Measurements from ENCODE around the gene DPP8. TPM values are rescaled to one million over a fixed set of nuclear protein-coding genes. Genes with fewer than 3 reads are reported as not detected.

Gene DPP8
- total RNA-seq, 1 experiment from 2014 or later, result 27.1 TPM

- BruUV-seq (replicated peaks), result no TSS peak
- no peaks in the 10 kb centered on the region for H3K27me3 ChIP-seq (ENCODE audit: insufficient read depth, low read length)
- no peaks in the 10 kb centered on the region for H3K9me3 ChIP-seq (ENCODE audit: control insufficient read depth in 1 of 2, insufficient read depth in 1 of 2, low read depth in 1 of 2, low read length in 2 of 2)
- H3K36me3 ChIP-seq (ENCODE audit: control insufficient read depth in 1 of 2, insufficient read depth in 2 of 2, low read length in 2 of 2), result no peaks in the 10 kb centered on the region
- H3K9me2 ChIP-seq (ENCODE audit: insufficient read depth), result no peaks in the 10 kb centered on the region
- DNase-seq (ENCODE audit: low read depth, low spot score) (no peak), ATAC-seq (no peak)
- H3K9ac ChIP-seq (ENCODE audit: low read length), result no peak overlapping the region
- H3K4me2 ChIP-seq (ENCODE audit: low read length), result no peak overlapping the region
- H3K4me3 ChIP-seq (replicated peaks in 1 of 2; ENCODE audit: low read depth in 1 of 2, low read length in 2 of 2), result no peak overlapping the region
- RAD21 ChIA-PET (ENCODE audit: low non-redundant PET in 1 of 2, low total read pairs in 2 of 2, uncharacterized antibody in 2 of 2, unreplicated experiment in 2 of 2), result no interaction called here
- no peaks in the 10 kb centered on the region for H4K20me1 ChIP-seq (ENCODE audit: insufficient read depth)
- H2AFZ ChIP-seq (ENCODE audit: low read depth, low read length, poor library complexity, severe bottlenecking), result no peak overlapping the region
- no peaks in the 10 kb centered on the region for H3K79me2 ChIP-seq (ENCODE audit: insufficient read depth, low read length)
- H3K27ac ChIP-seq (ENCODE audit: low read depth, low read length), result no peak overlapping the region
- TF ChIP-seq CBX3 (IDR thresholded peaks at IDR 0.05; ENCODE audit: low read depth), result no peak
- no peak for TF ChIP-seq JUND (IDR thresholded peaks at IDR 0.05)
- no peak for TF ChIP-seq POLR2A (IDR thresholded peaks at IDR 0.05; ENCODE audit: borderline replicate concordance, extremely low read depth, insufficient read depth, insufficient read length)
- no peak for TF ChIP-seq ZBTB33 (IDR thresholded peaks at IDR 0.05; ENCODE audit: extremely low read depth, insufficient replicate concordance, low read length)
- TF ChIP-seq CEBPB (IDR thresholded peaks at IDR 0.05; ENCODE audit: low read depth), result no peak
- no peak for TF ChIP-seq EZH2 (IDR thresholded peaks at IDR 0.05)
- no peak for TF ChIP-seq EGR1 (IDR thresholded peaks at IDR 0.05; ENCODE audit: low read depth)
- no peak for TF ChIP-seq SRF (IDR thresholded peaks at IDR 0.05; ENCODE audit: low read depth)
- TF ChIP-seq REST (IDR thresholded peaks at IDR 0.05; ENCODE audit: low read depth), result no peak
- no peak for TF ChIP-seq SP1 (IDR thresholded peaks at IDR 0.05; ENCODE audit: low read depth)
- no peak for TF ChIP-seq ZNF274 (IDR thresholded peaks at IDR 0.05; ENCODE audit: low read depth, low read length)
- TF ChIP-seq RAD21 (IDR thresholded peaks at IDR 0.05; ENCODE audit: low read depth), result no peak
- TF ChIP-seq FOSL1 (IDR thresholded peaks at IDR 0.05; ENCODE audit: low read depth), result no peak
- TF ChIP-seq ZFX (IDR thresholded peaks at IDR 0.05), result no peak
- no peak for TF ChIP-seq EZH2phosphoT487 (IDR thresholded peaks at IDR 0.05; ENCODE audit: borderline replicate concordance)
- TF ChIP-seq TCF7L2 (IDR thresholded peaks at IDR 0.05; ENCODE audit: borderline replicate concordance, extremely low read depth, insufficient read depth, insufficient read length), result no peak
- no peak for TF ChIP-seq SIN3A (IDR thresholded peaks at IDR 0.05; ENCODE audit: low read depth)
- no peak for TF ChIP-seq YY1 (IDR thresholded peaks at IDR 0.05; ENCODE audit: extremely low read depth, insufficient replicate concordance, low read depth, low read length)
- TF ChIP-seq POLR2AphosphoS5 (IDR thresholded peaks at IDR 0.05; ENCODE audit: low read depth, low read length), result no peak
- peaks cover under 1 to 10% of the 10 kb centered on the region in 2 experiments; a peak in 2 of 4 replicates for H3K4me1 ChIP-seq (ENCODE audit: control insufficient read depth in 1 of 2, insufficient read depth in 2 of 2, low read length in 2 of 2)
- intact Hi-C loops (cut with micrococcal nuclease), result no loop called here
- CTCF ChIA-PET, result interaction anchor here (1.6 kb wide), 1 partner anchor 11 kb away, joined by 4 read pairs; no protein-coding TSS in a partner anchor
- POLR2A ChIA-PET, result no interaction called here
These were observed 121.8 kb downstream of the DPP8 start for GRCh38 chr15:65395567-65396202.

Data from HCT116 (cell line).